HG03039 (cell line): ENCODE data around the gene SLC6A9.

Experiments used
- ATAC-seq: cut with Tn5 transposase; IDR thresholded peaks from one replicate; pipeline ENCODE4 v1.9.1; 2021; ENCODE audit warnings: mild to moderate bottlenecking, moderate library complexity; ENCODE audit not compliant: unreplicated experiment

The SLC6A9 gene

GRCh38 chr1:44031252-44032169, at the start of gene SLC6A9:
SLC6A9 (minus strand) TSS chr1:44031462; CDS start chr1:44024277, 7,185 bp downstream.
- ATAC-seq, result no peak

GRCh38 chr1:44079566-44079965, 48.3 kb upstream of the SLC6A9 start:
- ATAC-seq, result no peak

- no peak for ATAC-seq
These were observed 46.8 kb upstream of the SLC6A9 start for GRCh38 chr1:44078104-44078503.

- no peak for ATAC-seq
These were observed 46.2 kb upstream of the SLC6A9 start for GRCh38 chr1:44077421-44077820.

DNA sequence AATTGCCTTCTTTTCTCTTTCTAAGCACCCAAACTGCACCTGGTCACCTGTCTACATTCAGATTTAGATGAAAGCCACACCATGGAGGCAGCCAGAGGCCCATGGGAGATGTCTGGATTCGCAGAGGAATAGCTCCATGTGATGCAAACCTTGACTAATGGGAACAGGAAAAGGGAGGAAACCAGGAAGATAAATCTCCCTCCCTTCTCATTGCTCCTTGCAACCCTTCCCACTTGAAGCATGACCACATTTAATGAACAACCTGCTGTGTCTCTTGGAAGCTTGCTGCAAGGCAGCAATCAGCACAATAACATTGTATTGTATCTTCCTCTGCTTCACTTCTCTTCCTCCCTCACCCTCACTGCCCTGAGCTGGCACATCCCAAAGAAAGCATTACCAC, 44.8 kb upstream of the SLC6A9 start:
- ATAC-seq, result no peak

DNA sequence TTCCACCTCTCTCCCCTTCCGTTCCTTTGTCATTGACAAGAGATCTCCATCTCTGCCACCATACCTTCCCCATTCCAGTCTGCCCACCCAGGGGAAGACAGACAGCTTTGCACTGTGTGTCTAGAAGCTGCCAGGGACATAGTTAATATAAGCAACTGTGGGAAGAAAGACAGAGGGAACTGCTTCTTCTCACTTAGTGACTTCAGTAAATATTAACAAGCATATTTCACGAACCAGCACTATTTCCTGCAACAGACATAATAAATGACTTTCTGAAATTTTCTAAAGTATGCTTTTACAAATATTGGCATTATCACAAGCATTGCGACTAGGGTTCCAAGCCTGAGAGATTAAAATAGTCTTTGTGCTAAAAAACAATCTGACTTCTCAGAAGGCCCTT, 43.2 kb upstream of the SLC6A9 start:
- ATAC-seq, result no peak

DNA sequence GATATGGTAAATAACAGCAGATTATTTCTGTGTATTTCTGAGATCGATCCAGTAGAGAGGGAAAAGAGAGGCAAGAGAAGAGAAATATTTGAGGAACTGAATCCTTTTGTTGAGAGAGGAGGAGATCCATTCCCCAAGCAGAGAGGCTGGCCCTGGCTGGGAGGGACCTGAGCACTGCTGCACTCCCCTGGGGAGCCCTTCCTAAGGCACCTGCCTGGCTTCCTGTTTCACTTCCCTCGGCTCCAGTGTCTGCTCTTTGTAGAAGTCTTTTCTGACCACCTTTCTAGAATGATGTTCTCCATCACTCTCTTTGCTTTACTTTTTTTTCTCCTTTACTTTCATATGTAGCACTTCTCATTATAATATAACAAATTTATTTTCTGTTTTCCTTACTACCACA, 42.3 kb upstream of the SLC6A9 start:
- no peak for ATAC-seq

DNA sequence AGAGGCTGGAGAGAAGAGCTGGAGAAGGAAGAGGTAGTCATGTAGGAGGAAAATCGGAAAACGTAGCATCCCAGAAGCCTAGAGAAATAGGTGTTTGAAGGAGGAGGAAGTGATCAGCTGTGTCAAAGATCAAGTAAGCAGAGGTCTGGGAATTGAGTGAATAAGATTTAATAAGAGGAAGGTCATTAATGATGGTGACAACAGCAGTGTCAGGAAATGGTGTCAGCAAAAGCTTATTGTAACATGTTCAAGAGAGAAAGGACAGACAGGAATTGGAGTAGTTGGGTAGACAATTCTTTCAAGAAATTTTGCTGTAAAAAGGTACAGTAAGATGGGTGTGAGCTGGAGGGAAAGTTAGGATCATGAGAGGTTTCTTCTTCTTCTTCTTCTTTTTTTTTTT, 41.6 kb upstream of the SLC6A9 start:
- no peak for ATAC-seq

DNA sequence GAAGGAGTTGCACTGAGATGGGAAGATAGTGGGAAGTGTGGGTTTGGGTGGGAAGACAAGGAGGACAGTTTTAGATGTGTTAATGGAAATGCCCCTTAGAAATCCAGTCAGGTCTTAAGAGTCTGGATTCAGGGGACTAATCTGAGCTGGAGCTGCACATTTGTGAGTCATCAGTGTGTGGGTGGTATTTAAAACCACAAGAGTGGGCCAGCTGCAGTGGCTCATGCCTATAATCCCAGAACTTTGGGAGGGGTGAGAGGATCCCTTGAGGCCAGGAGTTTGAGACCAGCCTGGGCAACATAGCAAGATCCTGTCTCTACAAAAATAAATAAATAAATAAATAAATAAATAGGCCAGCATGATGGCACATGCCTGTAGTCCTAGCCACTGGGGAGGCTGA, 40.9 kb upstream of the SLC6A9 start:
- ATAC-seq, result no peak

DNA sequence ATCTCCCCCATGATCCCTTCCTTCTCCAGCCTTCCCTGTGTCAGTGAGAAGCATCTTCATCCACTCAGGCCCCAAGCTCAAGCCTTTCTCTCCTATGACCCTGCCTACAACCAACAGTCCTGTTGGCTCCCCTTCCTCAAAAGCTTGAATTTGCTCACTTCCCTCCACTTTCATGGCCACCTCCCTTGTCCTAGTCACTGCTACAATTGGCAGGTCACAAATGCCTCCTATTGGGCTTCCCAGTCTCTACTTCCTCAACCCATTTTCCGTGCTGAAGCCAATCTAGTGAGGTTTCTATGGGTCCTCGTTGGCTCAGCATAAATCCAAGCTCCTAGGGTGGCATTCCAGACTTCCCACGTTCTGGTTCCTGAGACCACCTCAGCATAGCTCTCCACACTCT, 40.2 kb upstream of the SLC6A9 start:
- no peak for ATAC-seq

GRCh38 chr1:44068442-44068921, 37.2 kb upstream of the SLC6A9 start:
- ATAC-seq, result no peak

- no peak for ATAC-seq
These were observed 36.3 kb upstream of the SLC6A9 start for GRCh38 chr1:44067266-44068250.

DNA sequence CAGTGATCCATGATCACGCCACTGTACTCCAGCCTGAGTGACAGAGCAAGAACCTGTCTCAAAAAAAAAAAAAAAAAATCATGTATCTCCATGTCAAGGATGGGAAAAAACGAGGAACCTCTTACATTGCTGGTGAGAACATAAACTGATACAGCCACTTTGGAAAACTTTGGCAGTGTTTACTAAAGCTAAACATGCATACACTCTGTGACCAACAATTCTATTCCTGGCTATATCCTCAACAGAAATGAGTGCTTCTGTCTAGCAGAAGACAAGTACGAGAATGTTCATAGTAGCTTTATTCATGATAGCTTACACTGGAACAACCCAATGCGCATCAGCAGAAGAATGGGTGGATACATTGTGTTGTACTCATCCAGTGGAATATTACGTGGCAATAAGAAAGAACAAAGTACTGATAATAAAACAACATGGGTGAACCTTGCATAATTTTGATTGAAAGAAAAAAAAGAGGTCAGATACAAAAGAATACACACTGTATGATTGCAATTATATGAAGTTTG, 31.5 kb upstream of the SLC6A9 start:
- no peak for ATAC-seq

DNA sequence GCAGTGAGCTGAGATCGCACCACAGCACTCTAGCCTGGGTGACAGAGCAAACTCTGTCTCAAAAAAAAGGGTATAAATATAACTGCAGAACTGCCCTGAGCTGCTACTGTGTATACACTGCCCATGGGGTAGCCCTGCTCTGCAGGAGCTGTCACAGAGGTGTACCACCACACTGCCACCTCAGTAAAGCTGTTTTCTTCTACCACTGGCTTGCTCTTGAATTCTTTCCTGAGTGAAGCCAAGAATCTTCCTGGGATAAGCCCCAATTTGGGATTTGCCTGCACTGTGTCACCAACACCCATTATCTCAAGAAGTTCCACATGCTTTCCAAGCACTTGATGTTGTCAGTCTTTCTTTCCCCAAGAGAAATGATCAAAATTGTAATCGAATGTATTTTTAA, 30.6 kb upstream of the SLC6A9 start:
- ATAC-seq, result no peak

DNA sequence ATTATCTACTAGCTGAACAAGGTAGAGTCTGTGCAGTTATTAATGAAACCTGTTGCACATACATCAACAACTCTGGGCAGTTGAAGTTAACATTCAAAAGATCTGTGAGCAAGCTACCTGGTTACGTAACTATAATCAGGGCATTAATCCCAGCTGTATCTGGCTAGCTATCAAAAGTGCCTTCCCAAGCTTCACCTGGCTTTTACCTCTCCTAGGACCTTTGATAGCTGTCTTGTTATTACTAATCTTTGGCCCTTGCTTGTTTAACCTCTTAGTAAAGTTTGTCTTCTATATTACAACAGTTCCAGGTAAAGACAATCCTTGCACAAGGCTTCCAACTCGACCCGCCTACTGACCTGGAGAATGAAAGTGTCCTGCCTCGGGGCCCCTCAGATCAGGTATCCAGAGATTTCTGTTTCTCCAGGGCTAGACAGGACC, 29.6 kb upstream of the SLC6A9 start:
- ATAC-seq, result no peak

DNA sequence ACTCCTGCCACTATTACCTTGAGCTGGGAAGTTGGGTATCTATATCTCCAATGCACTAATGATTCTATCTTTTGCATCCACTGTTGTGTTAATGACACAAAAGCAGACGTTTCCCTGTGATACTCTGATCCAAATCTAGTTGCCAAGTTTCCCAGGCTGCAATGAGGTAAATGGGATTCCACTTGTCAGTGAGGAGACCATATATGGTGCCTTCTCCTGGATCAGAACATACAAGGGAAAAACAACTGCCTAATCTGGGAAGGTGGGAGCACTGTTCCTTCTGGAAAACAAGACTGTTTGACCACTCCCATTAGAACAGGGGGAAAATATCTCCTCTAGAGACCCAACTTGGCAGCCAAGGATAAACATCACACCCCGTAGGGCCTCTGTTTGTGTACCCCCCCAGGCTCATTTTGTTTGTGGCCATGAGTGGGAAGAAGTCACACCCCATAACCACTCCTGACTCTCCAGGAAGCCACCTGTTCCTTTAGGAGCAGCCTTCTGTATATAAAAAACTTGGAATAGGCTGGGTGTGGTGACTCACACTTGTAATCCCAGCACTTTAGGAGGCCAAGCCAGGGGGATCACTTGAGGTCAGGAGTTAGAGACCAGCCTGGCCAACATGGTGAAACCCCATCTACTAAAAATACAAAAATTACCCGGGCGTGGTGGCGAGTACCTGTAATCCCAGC, 28.5 kb upstream of the SLC6A9 start:
- ATAC-seq, result no peak

DNA sequence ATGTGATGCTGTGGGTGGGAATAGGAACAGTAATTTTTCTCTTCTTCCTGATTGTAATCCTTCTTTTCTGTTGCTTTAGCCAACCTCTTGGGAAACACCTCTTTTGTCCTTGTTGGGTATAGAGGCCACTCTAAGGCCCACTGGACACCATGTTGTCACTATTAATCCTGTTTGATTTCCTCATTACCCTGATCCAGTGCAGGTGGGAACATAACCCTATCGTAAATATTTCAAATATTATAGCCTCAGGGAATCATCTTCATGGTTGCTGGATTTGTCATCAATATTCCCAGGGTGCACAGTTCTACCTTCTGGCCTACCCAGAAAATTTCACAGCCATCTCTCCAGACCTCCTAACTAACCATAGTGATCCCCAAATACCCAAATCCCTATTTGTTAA, 27.9 kb upstream of the SLC6A9 start:
- no peak for ATAC-seq

DNA sequence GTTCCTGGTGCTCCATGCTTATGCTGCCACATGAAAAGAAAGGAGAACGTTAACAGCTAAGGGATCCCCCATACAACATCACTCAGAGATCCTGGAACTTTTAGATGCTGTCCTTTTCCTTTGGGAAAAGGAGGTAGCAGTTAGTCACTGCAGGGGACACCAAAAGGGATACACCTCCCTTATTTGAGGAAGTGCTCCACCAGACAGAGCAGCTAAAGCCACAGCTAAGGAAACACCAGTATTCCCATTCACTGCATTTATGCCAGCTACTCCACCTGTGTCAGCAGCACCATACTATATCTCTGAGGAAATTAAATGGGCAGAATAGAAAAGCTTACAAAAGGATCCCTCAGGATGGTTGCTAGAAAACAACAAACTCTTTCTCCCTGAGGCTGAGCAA, 26.0 kb upstream of the SLC6A9 start:
- ATAC-seq, result no peak

DNA sequence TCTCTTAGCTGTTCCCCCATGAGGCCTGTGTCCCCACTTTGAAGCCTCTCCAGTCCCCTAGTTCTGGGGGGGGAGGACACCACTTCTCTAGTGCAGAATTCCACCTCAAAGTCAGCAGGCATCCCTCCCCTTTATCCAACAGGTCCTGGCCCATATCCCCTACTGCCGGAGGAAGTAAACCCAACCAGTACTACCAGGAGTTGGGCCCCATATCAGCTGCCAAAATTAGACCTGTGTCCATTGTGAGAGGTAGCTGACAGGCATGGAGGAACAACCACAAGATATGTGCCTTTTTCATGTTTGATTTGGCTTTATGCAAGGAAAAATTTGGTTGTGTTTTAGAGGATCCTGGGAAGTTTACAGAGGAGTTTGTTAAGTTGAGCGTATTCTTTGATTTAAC, 22.1 kb upstream of the SLC6A9 start:
- no peak for ATAC-seq

GRCh38 chr1:44050261-44050660, 19.0 kb upstream of the SLC6A9 start:
- no peak for ATAC-seq

DNA sequence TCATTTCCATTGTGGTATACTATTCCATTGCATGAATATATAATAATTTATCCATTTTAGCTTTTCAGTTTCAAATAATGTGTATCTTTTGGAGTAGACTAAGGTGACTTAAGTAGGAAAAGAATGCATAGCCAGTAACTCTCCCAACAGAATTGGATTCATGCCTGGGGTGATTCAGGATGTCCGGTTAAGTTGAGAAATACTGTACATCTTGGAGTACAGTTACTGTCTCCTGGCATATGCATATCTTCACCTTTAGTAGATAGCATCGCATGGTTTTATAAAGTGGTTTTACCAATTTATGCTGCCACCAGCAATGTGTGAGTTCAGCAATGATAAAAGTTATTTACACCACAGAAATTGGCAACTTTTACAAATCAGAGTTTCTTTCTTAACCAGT, 18.6 kb upstream of the SLC6A9 start:
- ATAC-seq, result no peak
